ENCODE data around the gene TFEB.

The TFEB gene

GRCh38 chr6:41671376-41671775 lies 64.0 kb downstream of the TFEB start:
- FAIRE-seq: no peak

- FAIRE-seq: no peak
These were observed 64.6 kb downstream of the TFEB start for GRCh38 chr6:41670703-41671360.

GRCh38 chr6:41668968-41669367 lies 66.4 kb downstream of the TFEB start:
- FAIRE-seq: no peak

DNA sequence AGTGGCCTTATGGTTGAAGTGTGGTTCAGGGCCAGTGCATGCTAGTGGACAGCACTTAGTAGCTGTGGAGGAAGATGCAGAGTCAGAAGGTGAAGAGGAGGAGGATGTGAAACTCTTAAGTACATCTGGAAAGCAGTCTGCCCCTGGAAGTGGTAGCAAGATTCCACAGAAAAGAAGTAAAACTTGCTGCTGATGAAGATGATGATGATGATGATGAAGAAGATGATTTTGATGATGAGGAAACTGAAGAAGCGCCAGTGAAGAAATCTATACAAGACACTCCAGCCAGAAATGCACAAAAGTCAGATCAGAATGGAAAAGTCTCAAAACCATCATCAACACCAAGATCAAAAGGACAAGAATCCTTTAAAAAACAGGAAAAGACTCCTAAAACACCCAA lies 68.2 kb downstream of the TFEB start:
- no peak for FAIRE-seq

DNA sequence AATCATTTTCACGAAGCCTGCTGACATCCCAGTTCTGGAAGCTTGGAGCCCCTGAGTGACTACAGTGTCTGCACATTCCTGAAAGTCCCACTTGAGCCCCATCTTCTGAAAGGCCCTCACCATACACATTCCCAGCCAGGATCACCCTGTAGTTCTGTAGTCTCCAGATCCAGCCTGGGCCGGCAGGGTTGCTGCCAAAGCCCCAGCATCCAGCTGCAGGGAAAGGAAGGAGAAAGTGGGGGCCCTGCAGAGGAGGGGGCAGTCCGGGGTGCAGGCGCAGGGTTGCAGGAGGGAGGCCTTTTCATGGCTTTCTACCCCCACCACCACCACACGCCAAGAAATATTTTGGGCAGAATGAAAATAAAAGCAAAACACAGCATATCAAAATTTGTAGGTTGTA lies 71.1 kb downstream of the TFEB start:
- FAIRE-seq: no peak

- no peak for FAIRE-seq
These were observed 71.8 kb downstream of the TFEB start for GRCh38 chr6:41663568-41663967.

GRCh38 chr6:41659935-41660334 lies 75.5 kb downstream of the TFEB start:
- no peak for FAIRE-seq

GRCh38 chr6:41658636-41659035 lies 76.8 kb downstream of the TFEB start:
- FAIRE-seq: no peak

DNA sequence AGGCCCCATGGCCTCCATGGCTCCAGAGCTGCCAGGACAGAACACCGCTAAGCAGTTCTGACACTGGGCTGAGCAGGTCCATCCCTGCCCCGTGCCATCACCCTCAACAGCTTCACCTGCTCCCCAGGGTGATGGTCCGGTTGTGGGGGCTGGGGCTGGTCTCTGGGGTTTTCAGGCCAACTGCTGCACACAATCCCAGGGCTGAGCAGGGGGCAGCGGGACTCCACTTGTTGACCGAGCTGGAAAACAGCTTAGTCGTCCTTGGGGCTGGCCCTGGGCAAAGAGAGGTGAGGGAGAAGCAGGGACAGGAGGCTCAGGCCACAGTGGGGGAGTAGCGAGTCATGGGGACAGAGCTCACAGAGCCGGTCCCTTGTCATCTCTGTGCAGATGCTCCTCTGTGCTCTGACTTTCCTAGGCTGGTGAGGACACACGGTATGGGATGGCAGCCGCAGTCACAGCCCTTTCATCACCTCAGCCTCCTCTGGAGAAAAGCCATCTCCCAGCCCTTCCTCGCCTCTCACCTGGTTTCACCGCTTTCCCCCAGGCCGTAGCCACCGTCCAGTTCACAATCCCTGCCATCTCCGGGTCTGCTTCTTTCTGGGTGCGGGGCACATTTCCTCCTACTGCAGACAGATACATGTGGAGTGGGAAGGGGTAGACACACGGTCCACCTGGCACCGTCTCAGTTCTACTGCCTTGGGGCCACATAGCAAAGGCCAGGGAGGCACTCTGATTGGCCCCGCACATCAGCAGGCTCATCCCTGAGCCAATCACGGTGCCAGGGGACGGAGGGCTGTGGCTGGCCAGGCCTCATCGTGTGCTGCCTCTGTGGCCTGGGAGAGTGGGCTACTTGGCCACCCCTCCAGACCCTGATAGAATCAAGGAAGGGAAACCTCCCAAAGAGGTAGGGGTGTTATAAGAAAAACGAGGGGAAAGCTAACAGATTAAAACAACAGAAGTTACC lies 78.0 kb downstream of the TFEB start:
- FAIRE-seq: no peak

DNA sequence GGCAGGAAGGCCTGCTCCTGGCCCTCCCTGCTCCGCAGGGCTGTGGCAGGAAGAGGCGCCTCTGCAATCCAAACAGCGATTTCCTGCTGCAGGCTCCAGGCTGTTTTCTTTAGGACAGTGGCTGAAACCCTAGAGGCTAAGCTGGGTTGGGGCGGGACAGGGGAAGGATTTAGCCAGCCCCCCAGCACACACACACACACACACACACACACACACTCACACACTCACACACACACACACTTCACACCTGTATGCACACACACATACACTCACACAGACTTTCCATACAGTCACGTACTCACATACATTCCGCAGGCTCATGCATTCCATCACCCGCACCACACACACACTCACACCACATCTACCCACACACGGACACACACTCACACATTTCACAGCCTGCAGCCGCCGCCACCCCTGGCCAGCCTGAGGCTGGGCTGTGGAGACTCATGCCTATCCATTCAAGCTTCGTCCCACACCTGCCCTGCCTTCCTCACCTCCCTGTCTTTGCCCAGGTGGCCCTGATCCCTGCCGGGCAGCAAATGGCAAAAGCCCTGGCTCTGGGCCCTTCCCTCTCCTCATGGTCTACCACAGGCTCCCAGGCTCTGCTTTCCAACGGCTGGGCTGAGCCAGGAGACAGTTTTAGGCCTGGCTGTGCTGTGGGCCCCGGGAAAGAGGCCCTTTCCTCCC lies 79.3 kb downstream of the TFEB start:
- no peak for FAIRE-seq

DNA sequence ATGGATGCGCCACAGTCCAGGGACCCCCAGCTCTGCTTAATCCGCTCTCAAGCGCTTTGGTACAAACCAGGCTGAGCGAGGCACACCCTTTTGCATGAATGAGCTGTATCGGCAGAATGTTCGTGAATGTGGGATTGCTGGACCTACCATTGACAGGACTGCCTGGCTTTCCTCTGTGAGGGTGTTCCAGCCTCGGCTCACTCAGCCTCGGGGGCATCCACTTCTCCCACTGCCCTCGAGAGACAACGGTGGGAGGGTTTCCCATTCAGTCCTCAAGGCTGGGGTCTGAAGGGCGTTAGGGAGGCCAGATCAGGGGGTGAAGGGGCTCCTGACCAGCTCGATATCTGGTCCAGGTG lies 79.8 kb downstream of the TFEB start:
- FAIRE-seq: no peak

GRCh38 chr6:41655176-41655575 lies 80.2 kb downstream of the TFEB start:
- FAIRE-seq: no peak

DNA sequence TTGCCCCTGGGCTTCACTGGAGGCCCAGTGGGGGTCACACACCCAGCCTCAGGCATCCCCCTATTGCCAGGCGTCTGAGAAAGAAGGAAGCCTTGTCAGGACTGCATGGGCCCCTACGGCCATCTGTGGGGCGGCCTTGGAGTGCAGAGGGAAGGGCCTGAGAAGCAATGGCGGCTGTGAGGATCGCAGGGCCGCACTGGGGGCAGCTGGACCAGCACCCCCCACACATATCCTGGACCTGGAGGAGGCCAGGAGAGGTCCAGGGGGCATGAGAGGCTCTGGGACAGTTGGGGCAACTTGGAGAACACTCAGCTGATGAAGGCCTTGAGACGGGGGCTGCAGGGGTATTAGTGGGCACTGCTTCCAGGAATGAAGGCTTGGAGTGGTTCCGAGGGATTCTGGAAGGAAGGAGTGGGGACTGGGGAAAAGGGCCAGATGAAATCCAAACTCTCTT lies 80.7 kb downstream of the TFEB start:
- no peak for FAIRE-seq

- no peak for FAIRE-seq
These were observed 81.2 kb downstream of the TFEB start for GRCh38 chr6:41654151-41654697.

- no peak for FAIRE-seq
These were observed 81.7 kb downstream of the TFEB start for GRCh38 chr6:41653691-41654090.

DNA sequence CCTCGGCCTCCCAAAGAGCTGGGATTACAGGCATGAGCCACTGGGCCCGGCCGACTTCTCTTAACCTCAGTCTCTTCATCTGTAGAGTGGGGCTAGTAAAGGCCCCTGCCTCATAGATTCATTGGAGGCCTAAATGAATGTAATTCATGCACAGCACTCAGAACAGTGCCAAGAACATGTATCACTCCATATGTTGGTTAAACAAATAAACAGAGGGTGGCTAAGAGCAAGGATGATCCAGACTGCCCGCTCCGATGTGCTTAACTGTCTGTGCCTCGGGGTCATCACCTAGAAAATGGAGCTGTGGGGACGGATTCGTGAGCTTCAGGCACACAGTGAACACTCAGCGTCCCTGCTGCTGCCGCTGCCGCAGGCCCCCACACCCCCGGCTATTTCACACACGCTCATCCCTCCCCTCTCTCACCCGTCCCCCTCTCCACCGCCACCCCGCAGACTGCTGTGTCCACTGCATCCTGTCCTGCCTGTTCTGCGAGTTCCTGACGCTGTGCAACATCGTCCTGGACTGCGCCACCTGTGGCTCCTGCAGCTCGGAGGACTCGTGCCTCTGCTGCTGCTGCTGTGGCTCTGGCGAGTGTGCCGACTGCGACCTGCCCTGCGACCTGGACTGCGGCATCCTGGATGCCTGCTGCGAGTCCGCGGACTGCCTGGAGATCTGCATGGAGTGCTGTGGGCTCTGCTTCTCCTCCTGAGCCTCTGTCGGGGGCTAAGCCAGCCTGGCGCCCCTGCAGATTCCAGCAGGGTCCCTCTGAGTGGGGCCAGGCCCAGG lies 82.3 kb downstream of the TFEB start:
- FAIRE-seq: no peak

- no peak for FAIRE-seq
These were observed 83.3 kb downstream of the TFEB start for GRCh38 chr6:41651962-41652657.

DNA sequence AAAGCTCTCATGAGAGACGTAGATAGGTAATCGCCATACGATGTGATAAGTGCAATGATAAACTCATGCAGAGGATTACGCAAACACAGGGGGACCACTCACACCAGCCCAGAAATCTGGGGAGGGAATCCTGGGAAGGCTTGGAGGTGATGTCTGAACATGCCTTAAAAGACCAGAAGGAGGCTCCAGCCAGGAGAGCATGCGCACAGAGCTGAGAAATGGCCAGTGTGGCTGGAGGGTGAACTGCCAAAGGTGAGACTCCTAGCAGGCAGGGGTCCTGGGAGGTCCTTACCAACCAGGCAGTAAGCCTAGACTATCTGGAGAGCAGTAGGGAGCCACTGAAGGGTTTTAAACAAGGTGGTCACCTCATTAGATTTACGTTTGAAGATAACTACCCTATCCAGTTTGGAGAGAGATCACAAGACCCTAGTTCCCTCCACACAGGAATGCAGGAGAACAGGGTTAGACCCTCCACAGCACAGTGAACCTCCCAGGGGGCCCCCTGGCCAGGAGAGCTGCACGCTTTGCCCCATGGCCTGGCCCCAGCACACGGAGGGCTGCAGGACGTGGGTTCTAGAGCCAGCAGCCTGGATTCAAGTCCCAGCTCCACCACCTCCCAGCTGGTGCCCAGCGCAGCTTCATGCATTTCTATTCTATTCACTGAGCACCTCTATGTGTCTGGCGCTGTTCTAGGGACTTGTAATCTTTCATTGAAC lies 84.0 kb downstream of the TFEB start:
- FAIRE-seq: no peak

DNA sequence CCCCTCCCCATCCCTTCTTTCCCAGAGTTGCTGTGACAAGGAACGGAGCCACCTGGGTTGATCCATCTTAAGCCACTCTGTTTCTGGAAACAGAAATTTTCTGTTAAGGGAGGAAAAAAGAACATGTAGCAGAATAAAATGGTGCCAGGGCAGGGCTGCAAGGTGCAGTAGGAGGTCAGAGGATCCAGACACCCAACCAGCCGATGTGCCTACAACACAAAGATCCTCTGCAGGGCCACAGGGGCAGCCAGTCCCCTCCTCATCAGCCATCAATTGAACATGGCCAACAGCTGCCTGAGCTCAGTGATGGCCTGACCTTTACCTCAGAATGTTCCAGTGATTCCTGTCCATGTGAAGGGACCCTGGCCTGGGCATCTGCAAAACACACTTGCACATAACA lies 85.3 kb downstream of the TFEB start:
- no peak for FAIRE-seq

DNA sequence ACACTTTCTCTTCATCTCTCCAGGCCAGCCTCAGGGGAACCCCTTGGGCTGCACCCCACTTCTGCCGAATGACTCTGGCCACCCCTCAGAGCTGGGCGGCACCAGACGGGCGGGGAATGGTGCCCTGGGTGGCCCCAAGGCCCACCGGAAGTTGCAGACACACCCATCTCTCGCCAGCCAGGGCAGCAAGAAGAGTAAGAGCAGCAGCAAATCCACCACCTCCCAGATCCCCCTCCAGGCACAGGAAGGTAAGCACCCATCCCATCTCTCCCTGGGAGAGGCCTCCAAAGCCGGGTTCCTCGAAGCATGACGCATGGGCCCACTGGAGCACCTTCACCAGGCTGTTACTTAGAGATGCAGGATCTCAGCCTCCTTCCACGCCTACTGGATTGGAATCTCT lies 85.8 kb downstream of the TFEB start:
- FAIRE-seq: no peak

DNA sequence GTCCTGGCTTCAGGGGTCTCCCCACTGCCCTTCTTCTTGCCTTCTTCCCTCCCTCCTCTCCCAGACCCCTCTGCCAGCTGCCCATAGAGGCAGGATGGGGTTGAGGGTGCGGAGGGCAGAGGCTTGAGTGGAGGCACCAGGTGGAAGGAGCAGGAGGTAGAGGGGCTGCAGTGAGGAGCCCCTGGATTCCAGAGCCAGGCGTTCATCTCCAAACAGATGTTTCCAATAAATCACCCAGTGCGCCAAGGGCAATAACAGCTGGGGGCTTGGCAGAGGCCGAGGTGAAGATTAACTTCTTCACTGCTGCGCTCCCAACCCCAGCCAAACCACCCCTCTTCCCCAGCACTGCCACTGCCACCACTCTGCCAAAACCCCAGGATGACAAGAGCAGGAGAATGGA lies 86.5 kb downstream of the TFEB start:
- no peak for FAIRE-seq

All from colon (tissue), 2 donors.